GM12878 (cell line): ENCODE data around the gene PRR23A.

ENCODE experiments used
- CBX5 ChIP-seq: sonication (generic); IDR thresholded peaks from 2 replicates; pipeline ENCODE4 v1.6.1; 2016; ENCODE audit warnings: low read depth, moderate library complexity, mild to moderate bottlenecking, inconsistent platforms
- CHD1 ChIP-seq: IDR thresholded peaks from 2 replicates; pipeline ENCODE4 v1.6.1; 2012; ENCODE audit warnings: low read depth, low read length, improper control_type of control experiment
- HDAC2 ChIP-seq: fragments of 200-600 bp; sonication (generic); IDR thresholded peaks from 2 replicates; pipeline ENCODE4 v1.6.1; 2017
- KDM1A ChIP-seq: fragments of 200-600 bp; sonication (generic); IDR thresholded peaks from 2 replicates; pipeline ENCODE4 v1.6.1; 2016; ENCODE audit warnings: borderline replicate concordance
- MYC ChIP-seq: IDR thresholded peaks from 2 replicates; pipeline ENCODE4 v1.6.1; 2011; ENCODE audit warnings: mild to moderate bottlenecking, low read length, moderate library complexity, inconsistent platforms; ENCODE audit not compliant: insufficient read depth, insufficient replicate concordance, insufficient read length, severe bottlenecking
- NR2F1 ChIP-seq: fragments of 450-650 bp; conservative IDR thresholded peaks from 2 replicates; pipeline ENCODE4 v1.6.1; 2017; ENCODE audit warnings: mild to moderate bottlenecking
- RFX5 ChIP-seq: IDR thresholded peaks from 2 replicates; pipeline ENCODE4 v1.6.1; 2011; ENCODE audit warnings: low read depth, low read length, improper control_type of control experiment
- ZNF384 ChIP-seq: IDR thresholded peaks from 2 replicates; pipeline ENCODE4 v1.6.1; 2012; ENCODE audit warnings: low read depth, mild to moderate bottlenecking, low read length, improper control_type of control experiment, borderline replicate concordance
- TF ChIP-seq, protein P1 (sequence below), 3 experiments: IDR thresholded peaks in 2 of 3; conservative IDR thresholded peaks in 1 of 3; 2 replicates each; pipeline ENCODE4 v1.5.1; 2011; ENCODE audit warnings: low read depth in 3 of 3, low read length in 3 of 3, mild to moderate bottlenecking in 3 of 3, control low read depth in 2 of 3, moderate library complexity in 2 of 3, inconsistent platforms in 1 of 3, mixed read lengths in 1 of 3; ENCODE audit not compliant: control insufficient read depth in 2 of 3, insufficient read depth in 1 of 3; ENCODE audit errors: extremely low read depth in 1 of 3
- TF ChIP-seq, protein P2 (sequence below): fragments of 450-650 bp; IDR thresholded peaks from 2 replicates; pipeline ENCODE4 v1.6.1; 2016; ENCODE audit warnings: mild to moderate bottlenecking
- TF ChIP-seq, protein P3 (sequence below): IDR thresholded peaks from 2 replicates; pipeline ENCODE4 v1.6.1; 2012; ENCODE audit warnings: low read depth, low read length, improper control_type of control experiment

DNA sequence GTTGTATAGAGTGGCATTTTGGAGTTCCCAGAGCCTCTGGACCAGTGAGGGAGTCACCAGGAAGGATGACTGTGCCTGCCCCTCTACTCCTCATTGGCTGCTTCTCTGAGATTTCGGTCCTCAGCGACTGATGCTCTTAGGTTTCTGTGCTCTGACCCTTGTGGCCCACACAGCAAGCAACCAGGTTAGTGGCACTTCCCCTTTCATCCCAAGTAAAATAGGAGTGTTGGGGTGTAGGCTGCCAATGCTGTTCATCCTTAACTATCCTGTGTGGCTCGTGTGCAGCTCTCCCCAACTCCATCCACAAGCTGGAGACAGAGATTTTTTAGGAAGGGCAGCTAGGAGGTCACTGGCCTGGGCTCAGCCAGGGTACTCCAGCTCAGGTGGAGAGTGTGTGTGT is 21.3 kb downstream of the PRR23A start:
- TF ChIP-seq RFX5 (no peak), KDM1A (no peak), NR2F1 (no peak), ZNF384 (no peak), CHD1 (no peak), MYC (no peak), CBX5 (no peak), HDAC2 (no peak)
- TF ChIP-seq, protein P1, sequence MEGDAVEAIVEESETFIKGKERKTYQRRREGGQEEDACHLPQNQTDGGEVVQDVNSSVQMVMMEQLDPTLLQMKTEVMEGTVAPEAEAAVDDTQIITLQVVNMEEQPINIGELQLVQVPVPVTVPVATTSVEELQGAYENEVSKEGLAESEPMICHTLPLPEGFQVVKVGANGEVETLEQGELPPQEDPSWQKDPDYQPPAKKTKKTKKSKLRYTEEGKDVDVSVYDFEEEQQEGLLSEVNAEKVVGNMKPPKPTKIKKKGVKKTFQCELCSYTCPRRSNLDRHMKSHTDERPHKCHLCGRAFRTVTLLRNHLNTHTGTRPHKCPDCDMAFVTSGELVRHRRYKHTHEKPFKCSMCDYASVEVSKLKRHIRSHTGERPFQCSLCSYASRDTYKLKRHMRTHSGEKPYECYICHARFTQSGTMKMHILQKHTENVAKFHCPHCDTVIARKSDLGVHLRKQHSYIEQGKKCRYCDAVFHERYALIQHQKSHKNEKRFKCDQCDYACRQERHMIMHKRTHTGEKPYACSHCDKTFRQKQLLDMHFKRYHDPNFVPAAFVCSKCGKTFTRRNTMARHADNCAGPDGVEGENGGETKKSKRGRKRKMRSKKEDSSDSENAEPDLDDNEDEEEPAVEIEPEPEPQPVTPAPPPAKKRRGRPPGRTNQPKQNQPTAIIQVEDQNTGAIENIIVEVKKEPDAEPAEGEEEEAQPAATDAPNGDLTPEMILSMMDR (IDR thresholded peaks at IDR 0.05 in 2 of 3, conservative IDR thresholded peaks at IDR 0.05 in 1 of 3; ENCODE audit: control insufficient read depth in 2 of 3, extremely low read depth in 1 of 3, insufficient read depth in 1 of 3, low read depth in 3 of 3, low read length in 3 of 3), result no peak
- TF ChIP-seq, protein P2, sequence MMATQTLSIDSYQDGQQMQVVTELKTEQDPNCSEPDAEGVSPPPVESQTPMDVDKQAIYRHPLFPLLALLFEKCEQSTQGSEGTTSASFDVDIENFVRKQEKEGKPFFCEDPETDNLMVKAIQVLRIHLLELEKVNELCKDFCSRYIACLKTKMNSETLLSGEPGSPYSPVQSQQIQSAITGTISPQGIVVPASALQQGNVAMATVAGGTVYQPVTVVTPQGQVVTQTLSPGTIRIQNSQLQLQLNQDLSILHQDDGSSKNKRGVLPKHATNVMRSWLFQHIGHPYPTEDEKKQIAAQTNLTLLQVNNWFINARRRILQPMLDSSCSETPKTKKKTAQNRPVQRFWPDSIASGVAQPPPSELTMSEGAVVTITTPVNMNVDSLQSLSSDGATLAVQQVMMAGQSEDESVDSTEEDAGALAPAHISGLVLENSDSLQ, result no peak
- TF ChIP-seq, protein P3, sequence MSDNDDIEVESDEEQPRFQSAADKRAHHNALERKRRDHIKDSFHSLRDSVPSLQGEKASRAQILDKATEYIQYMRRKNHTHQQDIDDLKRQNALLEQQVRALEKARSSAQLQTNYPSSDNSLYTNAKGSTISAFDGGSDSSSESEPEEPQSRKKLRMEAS, result no peak
